GM10248 (cell line): ENCODE data around the gene LRBA.
"Not testable (repeated sequence)": the region's sequence is repeated elsewhere in the genome, so short reads cannot be mapped to it uniquely, and the experiment has no call there.

ENCODE experiments used
- CTCF ChIA-PET: fragments of 300-600 bp; sonication (Branson Sonifier 250); formaldehyde crosslinking; extraction: SDS; loops from one replicate; lab custom pipeline; 2021; ENCODE audit warnings: antibody characterized with exemption; lab: Yijun Ruan, JAX
- POLR2A ChIA-PET: fragments of 350-650 bp; sonication (Branson Sonifier 250); formaldehyde crosslinking; extraction: SDS; loops from one replicate; lab custom pipeline; 2020; ENCODE audit warnings: antibody characterized with exemption; lab: Yijun Ruan, JAX
- DNase-seq: peaks from one replicate; pipeline ENCODE4 v3.0.0; 2012; ENCODE audit errors: extremely low spot score
- CTCF ChIP-seq: IDR thresholded peaks from 2 replicates; pipeline ENCODE4 v1.5.1; 2012; ENCODE audit warnings: mild to moderate bottlenecking, low read depth; ENCODE audit errors: extremely low read depth, missing control alignments, control extremely low read depth

LRBA gene

GRCh38 chr4:150573534-150573933 is 441.6 kb downstream of the LRBA start:
- POLR2A ChIA-PET, result no interaction called here
- CTCF ChIA-PET, result interaction anchor here (0.8 to 1.0 kb wide), 2 partner anchors 19 to 26 kb away, joined by 3 read pairs; no protein-coding TSS in a partner anchor
- TF ChIP-seq CTCF, result no peak
- DNase-seq, result no peak

DNA sequence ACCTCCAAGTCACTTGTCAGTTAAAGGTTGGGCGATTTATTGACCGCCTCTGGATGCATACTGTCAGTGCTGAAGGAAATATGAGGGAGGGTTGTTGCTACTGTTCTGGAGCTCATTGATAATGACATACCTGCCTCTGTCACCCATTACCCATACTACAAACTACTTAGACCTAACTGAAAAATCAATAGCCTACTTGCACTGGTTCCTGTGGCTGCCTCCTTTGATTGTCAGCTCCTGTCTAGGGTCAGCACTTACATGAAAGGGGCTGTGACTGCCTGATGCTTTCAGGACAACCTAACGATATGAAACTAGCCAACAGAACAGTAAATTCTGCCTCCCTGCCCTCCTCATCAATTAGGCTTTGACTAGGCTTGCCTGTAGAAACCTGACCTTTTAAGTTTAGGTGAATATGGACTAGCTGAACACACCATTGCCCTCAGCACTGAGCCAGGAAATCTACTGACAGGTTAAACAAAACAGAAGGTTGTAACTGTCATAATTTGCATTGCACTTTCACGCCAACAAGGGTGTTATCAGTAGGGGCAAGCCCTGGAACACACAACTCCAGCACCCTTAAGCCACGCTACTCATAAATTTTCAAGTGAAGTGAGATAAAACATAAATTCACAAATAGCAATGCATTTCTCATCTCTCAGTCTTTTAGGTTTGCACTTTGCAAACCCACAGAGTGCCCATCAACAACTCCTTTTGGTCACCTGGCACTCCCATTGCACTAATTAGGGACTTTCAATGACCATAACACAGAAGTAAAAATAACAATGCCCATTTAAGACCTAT is 442.2 kb downstream of the LRBA start:
- CTCF ChIA-PET, result interaction anchor here (1.3 kb wide), 1 partner anchor 15 kb away, joined by 3 read pairs; no protein-coding TSS in a partner anchor
- DNase-seq, result no peak
- TF ChIP-seq CTCF, result no peak
- POLR2A ChIA-PET, result no interaction called here

GRCh38 chr4:150570862-150571261 is 444.2 kb downstream of the LRBA start:
- TF ChIP-seq CTCF, result no peak
- CTCF ChIA-PET, result no interaction called here
- POLR2A ChIA-PET, result no interaction called here
- no peak for DNase-seq

DNA sequence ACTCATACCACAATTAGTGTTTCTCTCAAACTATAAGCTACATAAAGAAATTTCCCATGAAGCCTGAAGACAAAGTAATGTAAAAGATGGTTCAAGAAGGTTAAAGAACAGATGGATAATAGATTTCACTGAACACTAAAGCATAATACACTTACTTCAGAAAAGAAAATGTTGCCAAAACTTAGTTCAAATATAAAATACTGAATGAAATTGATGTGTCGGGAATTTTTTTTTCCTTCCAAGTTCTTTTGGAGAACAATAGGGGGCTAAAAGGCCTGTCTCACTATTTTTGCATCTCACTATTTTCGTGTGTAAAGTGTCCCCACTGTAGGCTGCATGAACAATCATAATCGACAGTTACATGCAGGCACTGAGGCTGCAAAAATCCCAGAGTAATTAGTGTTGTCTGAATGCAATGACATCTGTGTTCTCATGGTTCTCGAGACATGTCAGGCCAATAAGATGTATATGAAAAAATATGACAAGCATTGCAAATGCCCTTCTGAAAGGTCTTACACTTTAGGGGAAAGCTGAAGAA is 445.0 kb downstream of the LRBA start:
- CTCF ChIA-PET, result interaction anchor here (0.7 kb wide), 1 partner anchor 20 kb away, joined by 3 read pairs; no protein-coding TSS in a partner anchor

GRCh38 chr4:150569384-150569987 is 445.6 kb downstream of the LRBA start:
- TF ChIP-seq CTCF, result no peak
- POLR2A ChIA-PET, result no interaction called here
- CTCF ChIA-PET, result interaction anchor here (0.7 kb wide), 1 partner anchor 20 kb away, joined by 3 read pairs; no protein-coding TSS in a partner anchor
- DNase-seq, result no peak

More for the DNA sequence above, 445.0 kb downstream of the LRBA start:
- POLR2A ChIA-PET, result no interaction called here
- no peak for TF ChIP-seq CTCF
- DNase-seq, result no peak

- no peak for DNase-seq
- TF ChIP-seq CTCF, result no peak
- ChIA-PET POLR2A (no interaction called here), CTCF (interaction anchor here (1.2 to 2.4 kb wide), 2 partner anchors 10 to 49 kb away, joined by 4 to 7 read pairs; no protein-coding TSS in a partner anchor)
Observed at GRCh38 chr4:150567070-150567469, 448.0 kb downstream of the LRBA start.

GRCh38 chr4:150564967-150565366 is 450.1 kb downstream of the LRBA start:
- CTCF ChIA-PET, POLR2A ChIA-PET, DNase-seq: not testable (repeated sequence)
